H1 (cell line): ENCODE results near the gene RABL3. TPM values are rescaled to one million over a fixed set of nuclear protein-coding genes. Genes with fewer than 3 reads are reported as not detected.

ENCODE experiments used
- CTCF ChIA-PET: fragments of 300-600 bp; sonication (Branson Sonifier 250); formaldehyde crosslinking; loops from one replicate; lab custom pipeline; 2021; ENCODE audit not compliant: partially characterized antibody; lab: Charles Lee
- POLR2A ChIA-PET: fragments of 300-600 bp; sonication (Branson Sonifier 250); formaldehyde crosslinking; loops from one replicate; lab custom pipeline; 2021; ENCODE audit warnings: inconsistent platforms; ENCODE audit not compliant: partially characterized antibody; lab: Charles Lee
- DNase-seq, 2 experiments: peaks; one replicate each; pipeline versions ENCODE4 v3.0.0 to v3.0.0-alpha.2; 2010 to 2022; ENCODE audit warnings: low spot score in 2 of 2, low read depth in 1 of 2, mixed read lengths in 1 of 2
- FAIRE-seq: peaks from 2 replicates; lab custom pipeline; 2011; peaks lifted over from hg19 to GRCh38; lab: Jason Lieb, UNC
- H2AFZ ChIP-seq: 2 replicates; pipeline ENCODE4 v1.8.1; 2012; ENCODE audit warnings: low read length, inconsistent platforms
- H2AK5ac ChIP-seq: 2 replicates; pipeline ENCODE4 v1.6.1; 2013; ENCODE audit warnings: low read depth, low read length
- H2BK120ac ChIP-seq: replicated peaks from 2 replicates; pipeline ENCODE3; 2013; ENCODE audit warnings: low read depth, low read length, inconsistent platforms
- H2BK12ac ChIP-seq: 2 replicates; pipeline ENCODE4 v1.6.1; 2013; ENCODE audit warnings: low read depth, low read length
- H2BK15ac ChIP-seq: 2 replicates; pipeline ENCODE4 v1.6.1; 2013; ENCODE audit warnings: low read length
- H2BK20ac ChIP-seq: 2 replicates; pipeline ENCODE4 v1.6.1; 2013; ENCODE audit warnings: low read length
- H2BK5ac ChIP-seq: 2 replicates; pipeline ENCODE4 v1.6.1; 2013; ENCODE audit warnings: low read depth, low read length
- H3K14ac ChIP-seq: 2 replicates; pipeline ENCODE4 v1.6.1; 2013; ENCODE audit warnings: inconsistent platforms; ENCODE audit not compliant: insufficient read length
- H3K18ac ChIP-seq: 2 replicates; pipeline ENCODE4 v1.6.1; 2013; ENCODE audit warnings: low read length; ENCODE audit errors: extremely low read depth
- H3K23ac ChIP-seq: 2 replicates; pipeline ENCODE4 v1.6.1; 2013; ENCODE audit warnings: inconsistent platforms; ENCODE audit not compliant: insufficient read length
- H3K23me2 ChIP-seq: 2 replicates; pipeline ENCODE4 v1.6.1; 2013; ENCODE audit warnings: low read depth, low read length
- H3K27ac ChIP-seq: 2 replicates; pipeline ENCODE4 v1.6.1; 2011; ENCODE audit warnings: low read depth, low read length, inconsistent platforms
- H3K27me3 ChIP-seq, 4 experiments: replicated peaks in 1 of 4; 1 replicate in 1 of 4; 2 replicates in 3 of 4; pipeline versions ENCODE4 v1.6.1 to v1.8.1; 2011 to 2013; ENCODE audit warnings: low read length in 3 of 4, mild to moderate bottlenecking in 3 of 4, inconsistent platforms in 2 of 4, mixed read lengths in 2 of 4, moderate library complexity in 1 of 4; ENCODE audit not compliant: control insufficient read depth in 3 of 4, insufficient read depth in 3 of 4; ENCODE audit errors: extremely low read depth in 1 of 4
- H3K36me3 ChIP-seq, 4 experiments: 2 replicates each; pipeline versions ENCODE4 v1.6.1 to v1.8.1; 2011 to 2013; ENCODE audit warnings: mild to moderate bottlenecking in 4 of 4, low read length in 3 of 4, moderate library complexity in 2 of 4, control low read depth in 1 of 4, inconsistent platforms in 1 of 4; ENCODE audit not compliant: insufficient read depth in 4 of 4, control insufficient read depth in 2 of 4
- H3K4ac ChIP-seq: replicated peaks from 2 replicates; pipeline ENCODE3; 2013; ENCODE audit warnings: low read length, low read depth, mixed read lengths, inconsistent platforms; ENCODE audit not compliant: insufficient read length
- H3K4me1 ChIP-seq, 4 experiments: replicated peaks in 1 of 4; 1 replicate in 1 of 4; 2 replicates in 3 of 4; pipeline versions ENCODE4 v1.6.1 to v1.8.1; 2011 to 2013; ENCODE audit warnings: low read length in 3 of 4, inconsistent platforms in 2 of 4, mixed read lengths in 1 of 4; ENCODE audit not compliant: insufficient read depth in 4 of 4, control insufficient read depth in 3 of 4
- H3K4me2 ChIP-seq, 2 experiments: 2 replicates each; pipeline versions ENCODE4 v1.6.1 to v1.8.1; 2011 to 2013; ENCODE audit warnings: low read depth in 2 of 2, low read length in 2 of 2, control low read depth in 1 of 2, inconsistent platforms in 1 of 2, mild to moderate bottlenecking in 1 of 2; ENCODE audit not compliant: insufficient read depth in 1 of 2
- H3K4me3 ChIP-seq, 4 experiments: fragments of 200-600, 300-600 bp in 1 of 4; sonication (generic), shearing (Covaris generic), sonication (Bioruptor Twin) in 1 of 4; 2 replicates each; pipeline versions ENCODE4 v1.5.1 to v1.8.1; 2011 to 2016; ENCODE audit warnings: low read length in 4 of 4, low read depth in 3 of 4, control low read depth in 2 of 4, inconsistent platforms in 2 of 4, mild to moderate bottlenecking in 2 of 4, mixed read lengths in 1 of 4, moderate library complexity in 1 of 4; ENCODE audit not compliant: insufficient read depth in 2 of 4; ENCODE audit errors: extremely low read depth in 1 of 4
- H3K56ac ChIP-seq: replicated peaks from 2 replicates; pipeline ENCODE3; 2013; ENCODE audit warnings: low read depth, mild to moderate bottlenecking, mixed read lengths, low read length, inconsistent platforms; ENCODE audit not compliant: insufficient read length
- H3K79me1 ChIP-seq: 2 replicates; pipeline ENCODE4 v1.6.1; 2013; ENCODE audit warnings: low read depth, low read length, control low read depth
- H3K79me2 ChIP-seq, 2 experiments: 2 replicates each; pipeline versions ENCODE4 v1.6.1 to v1.8.1; 2012 to 2013; ENCODE audit warnings: low read length in 2 of 2, mild to moderate bottlenecking in 2 of 2, inconsistent platforms in 1 of 2; ENCODE audit not compliant: insufficient read depth in 2 of 2, control insufficient read depth in 1 of 2
- H3K9ac ChIP-seq, 4 experiments: replicated peaks in 1 of 4; 1 replicate in 1 of 4; 2 replicates in 3 of 4; pipeline versions ENCODE4 v1.6.1 to v1.8.1; 2011 to 2013; ENCODE audit warnings: low read depth in 3 of 4, low read length in 3 of 4, control low read depth in 2 of 4, mild to moderate bottlenecking in 2 of 4, moderate library complexity in 2 of 4, inconsistent platforms in 1 of 4; ENCODE audit errors: extremely low read depth in 1 of 4
- H3K9me3 ChIP-seq, 2 experiments: 2 replicates each; pipeline versions ENCODE4 v1.6.1 to v1.8.1; 2012 to 2013; ENCODE audit warnings: mild to moderate bottlenecking in 2 of 2, moderate library complexity in 2 of 2, control low read depth in 1 of 2, inconsistent platforms in 1 of 2, low read depth in 1 of 2, low read length in 1 of 2, mixed read lengths in 1 of 2; ENCODE audit not compliant: insufficient read depth in 2 of 2
- H4K20me1 ChIP-seq, 2 experiments: replicated peaks in 1 of 2; 2 replicates each; pipeline versions ENCODE3 to v1.8.1; 2011 to 2013; ENCODE audit warnings: inconsistent platforms in 2 of 2, low read length in 2 of 2, mild to moderate bottlenecking in 1 of 2; ENCODE audit not compliant: insufficient read depth in 2 of 2, control insufficient read depth in 1 of 2
- H4K5ac ChIP-seq: 2 replicates; pipeline ENCODE4 v1.6.1; 2013; ENCODE audit warnings: low read length, low read depth, mixed read lengths, inconsistent platforms; ENCODE audit not compliant: insufficient read length
- H4K8ac ChIP-seq: 2 replicates; pipeline ENCODE4 v1.8.0; 2013; ENCODE audit warnings: mild to moderate bottlenecking, moderate library complexity, low read length, inconsistent platforms; ENCODE audit not compliant: insufficient read depth; ENCODE audit errors: extremely low read depth
- H4K91ac ChIP-seq: replicated peaks from 2 replicates; pipeline ENCODE3; 2013; ENCODE audit warnings: low read length, mixed read lengths, inconsistent platforms; ENCODE audit not compliant: insufficient read length
- BACH1 ChIP-seq: IDR thresholded peaks from 2 replicates; pipeline ENCODE4 v1.6.1; 2012; ENCODE audit warnings: low read length, improper control_type of control experiment
- BRCA1 ChIP-seq: IDR thresholded peaks from 2 replicates; pipeline ENCODE4 v1.6.1; 2012; ENCODE audit warnings: low read depth, low read length, improper control_type of control experiment
- CBX5 ChIP-seq: fragments of 300-800, 300-1000 bp; sonication (generic); IDR thresholded peaks from 2 replicates; pipeline ENCODE4 v1.7.1; 2016; ENCODE audit warnings: antibody characterized with exemption, low read length, low read depth
- CBX8 ChIP-seq: fragments of 300-800, 300-1000 bp; sonication (generic); IDR thresholded peaks from 2 replicates; pipeline ENCODE4 v1.7.1; 2016; ENCODE audit warnings: low read depth, low read length, borderline replicate concordance
- GTF2F1 ChIP-seq: IDR thresholded peaks from 2 replicates; pipeline ENCODE4 v1.6.1; 2012; ENCODE audit warnings: low read depth, low read length, improper control_type of control experiment, borderline replicate concordance
- HDAC2 ChIP-seq, 2 experiments: fragments of 300-600 bp in 1 of 2; sonication (generic) in 1 of 2; IDR thresholded peaks; 2 replicates each; pipeline ENCODE4 v1.6.1; 2011 to 2012; ENCODE audit warnings: low read depth in 2 of 2, low read length in 2 of 2, mild to moderate bottlenecking in 2 of 2, moderate library complexity in 2 of 2, borderline replicate concordance in 1 of 2, inconsistent platforms in 1 of 2
- JUN ChIP-seq: IDR thresholded peaks from 2 replicates; pipeline ENCODE4 v1.6.1; 2011; ENCODE audit warnings: low read depth, mild to moderate bottlenecking, improper control_type of control experiment, low read length
- NANOG ChIP-seq: IDR thresholded peaks from 2 replicates; pipeline ENCODE4 v1.6.1; 2011; ENCODE audit warnings: low read length, low read depth, mild to moderate bottlenecking, inconsistent platforms; ENCODE audit not compliant: insufficient read depth, poor library complexity, severe bottlenecking
- RBBP5 ChIP-seq: IDR thresholded peaks from 2 replicates; pipeline ENCODE4 v1.7.1; 2012; ENCODE audit warnings: low read depth, mild to moderate bottlenecking, inconsistent platforms, low read length, moderate library complexity, borderline replicate concordance
- SP4 ChIP-seq: IDR thresholded peaks from 2 replicates; pipeline ENCODE4 v1.6.1; 2012; ENCODE audit warnings: low read length, inconsistent platforms
- TEAD4 ChIP-seq: IDR thresholded peaks from 2 replicates; pipeline ENCODE4 v1.6.1; 2012; ENCODE audit warnings: low read depth, low read length, inconsistent platforms, mixed read lengths
- WGBS, 2 experiments: shearing (Covaris generic) in 1 of 2; methylation state at CpG; one replicate each; pipeline versions ENCODE4 v1.1.6 to v1.1.7; 2013 to 2015; ENCODE audit warnings: low lambda C conversion rate in 2 of 2, mixed read lengths in 2 of 2, inconsistent platforms in 1 of 2, low coverage in 1 of 2, missing lambda C conversion rate in 1 of 2; ENCODE audit not compliant: insufficient replicate concordance in 2 of 2, insufficient coverage in 1 of 2, insufficient read length in 1 of 2; ENCODE audit errors: extremely low coverage in 1 of 2, missing lambda C conversion rate in 1 of 2; 5-methylcytosine and 5-hydroxymethylcytosine counted together
- polyA plus RNA-seq, 7 experiments: library from polyadenylated mRNA; depleted of rRNA in 3 of 7; stranded (reverse) in 5 of 7; unstranded in 2 of 7; fragments of >200 nt in 5 of 7; fragments of 200-250 nt in 2 of 7; gene quantifications; 1 replicate in 5 of 7; 2 replicates in 1 of 7; 4 replicates in 1 of 7; pipeline versions ENCODE4 v1.2.1 to v1.2.3, GENCODE V29; 2011 to 2013; ENCODE audit warnings: missing spikeins in 2 of 7, mixed read lengths in 2 of 7
- total RNA-seq: library from RNA; stranded (reverse); fragmentation: NEBNext Ultra II Directional; extraction: Animal tissue kit (Norgen Biotek cat#: 25700); gene quantifications from 2 replicates; pipeline ENCODE4 v1.2.1, GENCODE V29; 2021
- TF ChIP-seq, protein P1 (sequence below): IDR thresholded peaks from 2 replicates; pipeline ENCODE4 v1.6.1; 2012; ENCODE audit warnings: low read length, inconsistent platforms

The RABL3 gene
- total and polyA plus RNA-seq, 2 of the 8 experiments (the other 6 are each of a cell fraction or from before 2014, with no cell fraction given): 4.4 to 19.2 TPM

DNA sequence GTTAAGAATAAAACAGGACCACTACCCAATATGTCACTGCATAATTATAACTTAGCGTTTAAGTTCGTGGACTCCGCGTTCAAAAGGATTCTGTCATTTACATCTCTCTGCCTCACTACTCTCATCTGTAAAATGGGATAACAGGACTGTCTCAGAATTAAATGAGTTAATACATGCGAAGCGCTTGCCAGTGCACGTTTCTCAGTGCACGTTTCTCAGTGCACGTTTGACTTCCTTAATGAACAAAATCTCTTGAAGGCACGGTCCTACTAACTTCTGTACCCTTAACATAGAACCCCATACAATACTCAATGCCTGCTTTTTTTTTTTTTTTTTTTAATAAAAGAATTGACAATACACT, 499 bp downstream of the RABL3 start:
- FAIRE-seq: no peak
- CTCF ChIA-PET: interaction anchor here (1.1 kb wide), 1 partner anchor 26 kb away, joined by 3 read pairs; no protein-coding TSS in a partner anchor
- TF ChIP-seq CBX8: no peak
- no peak for TF ChIP-seq SP4
- TF ChIP-seq HDAC2 (IDR thresholded peaks at IDR 0.05; ENCODE audit: borderline replicate concordance in 1 of 2, low read depth in 2 of 2, low read length in 2 of 2): 0 out of 4 replicates have a peak, but pooled peaks of 1 of the 2 experiments have one; percentile 59
- no peak for TF ChIP-seq BRCA1
- TF ChIP-seq, protein P1, sequence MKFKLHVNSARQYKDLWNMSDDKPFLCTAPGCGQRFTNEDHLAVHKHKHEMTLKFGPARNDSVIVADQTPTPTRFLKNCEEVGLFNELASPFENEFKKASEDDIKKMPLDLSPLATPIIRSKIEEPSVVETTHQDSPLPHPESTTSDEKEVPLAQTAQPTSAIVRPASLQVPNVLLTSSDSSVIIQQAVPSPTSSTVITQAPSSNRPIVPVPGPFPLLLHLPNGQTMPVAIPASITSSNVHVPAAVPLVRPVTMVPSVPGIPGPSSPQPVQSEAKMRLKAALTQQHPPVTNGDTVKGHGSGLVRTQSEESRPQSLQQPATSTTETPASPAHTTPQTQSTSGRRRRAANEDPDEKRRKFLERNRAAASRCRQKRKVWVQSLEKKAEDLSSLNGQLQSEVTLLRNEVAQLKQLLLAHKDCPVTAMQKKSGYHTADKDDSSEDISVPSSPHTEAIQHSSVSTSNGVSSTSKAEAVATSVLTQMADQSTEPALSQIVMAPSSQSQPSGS: no peak
- no peak for TF ChIP-seq BACH1
- no peak for TF ChIP-seq JUN
- TF ChIP-seq RBBP5: no peak
- TF ChIP-seq GTF2F1: no peak
- TF ChIP-seq TEAD4: no peak
- TF ChIP-seq CBX5: no peak
- TF ChIP-seq NANOG: no peak

More for the DNA sequence above, 499 bp downstream of the RABL3 start:
- H3K23me2 ChIP-seq: peaks cover 12% of the 10 kb centered on the region
- peaks cover 8% of the 10 kb centered on the region for H3K79me1 ChIP-seq
- peak overlapping the region; percentile 65 to 97 for H3K4me2 ChIP-seq
- H2AFZ ChIP-seq: no peak overlapping the region
- H3K23ac ChIP-seq: no peak overlapping the region
- peak overlapping the region; percentile 35 for H4K5ac ChIP-seq
- no peaks in the 10 kb centered on the region for H3K27me3 ChIP-seq
- H2AK5ac ChIP-seq: no peak overlapping the region
- no peak overlapping the region; the same call in 1 of the 2 replicates for H2BK5ac ChIP-seq
- no peak overlapping the region for H2BK15ac ChIP-seq
- no peak overlapping the region for H2BK12ac ChIP-seq
- no peaks in the 10 kb centered on the region for H4K20me1 ChIP-seq
- 32% methylated on average over 10 of the region's 10 CpGs; no CpG with 5 or more reads in 1 of the 2 experiments for WGBS, 2 experiments
- no peak overlapping the region for H3K18ac ChIP-seq
- POLR2A ChIA-PET: interaction anchor here (0.8 to 3.1 kb wide), 5 partner anchors 12 to 144 kb away, joined by 3 to 12 read pairs (median 3); no protein-coding TSS in a partner anchor
- peaks cover 0 to 25% (median 1%) of the 10 kb centered on the region in 4 experiments; a peak in 6 of 8 replicates for H3K36me3 ChIP-seq
- H3K4me1 ChIP-seq: peaks cover 3 to 11% (median 7%) of the 10 kb centered on the region in 4 experiments; a peak in 6 of 7 replicates
- H3K79me2 ChIP-seq: peaks cover 22 to 43% of the 10 kb centered on the region in 2 experiments
- peaks cover 17 to 18% of the 10 kb centered on the region in 2 experiments for H3K9me3 ChIP-seq
- H3K4ac ChIP-seq: no peak overlapping the region
- no peak overlapping the region for H4K91ac ChIP-seq
- H3K27ac ChIP-seq: peak overlapping the region; percentile 100; the same call in 1 of the 2 replicates
- no peak overlapping the region for H2BK120ac ChIP-seq
- no peak overlapping the region for H4K8ac ChIP-seq
- no peak for DNase-seq
- H3K9ac ChIP-seq: peak overlapping the region in 3 of 4 experiments; percentile 13 to 70 (median 62); a peak in 4 of 7 replicates
- H3K4me3 ChIP-seq: peak overlapping the region; percentile 92 to 97 (median 94)
- no peak overlapping the region for H2BK20ac ChIP-seq
- H3K14ac ChIP-seq: no peak overlapping the region
- H3K56ac ChIP-seq: no peak overlapping the region
